Measurements from ENCODE around the gene MYH7. TPM values are rescaled to one million over a fixed set of nuclear protein-coding genes. Genes with fewer than 3 reads are reported as not detected.

Gene MYH7
- total RNA-seq, 1 experiment from 2014 or later = not detected

DNA sequence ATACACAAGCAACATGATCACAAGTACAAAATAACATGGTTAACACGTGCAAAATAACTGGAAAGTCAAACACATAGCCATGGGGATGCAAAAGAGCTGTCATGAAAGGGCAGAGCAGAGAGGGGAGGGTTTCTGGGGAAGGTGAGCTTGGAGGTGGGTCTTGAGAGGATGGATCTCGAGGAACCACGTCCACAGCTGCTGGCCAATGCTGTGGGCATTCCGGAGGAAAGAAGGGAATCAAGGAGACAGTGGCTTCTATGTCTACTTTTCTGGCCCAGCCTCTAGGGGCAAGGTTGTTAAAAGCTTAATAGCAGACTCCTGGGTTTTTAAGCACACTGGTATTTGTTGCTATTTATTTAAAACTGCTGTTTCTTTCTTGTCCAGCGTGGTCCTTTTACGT, 8.4 kb upstream of the MYH7 start:
- POLR2A ChIA-PET = no interaction called here
- intact Hi-C loops (cut with micrococcal nuclease) = no loop called here
- no peaks in the 10 kb centered on the region for H3K4me1 Mint-ChIP-seq (ENCODE audit: insufficient read depth, unreplicated experiment)
- no peaks in the 10 kb centered on the region for H3K36me3 Mint-ChIP-seq (ENCODE audit: insufficient read depth, unreplicated experiment)
- no peak overlapping the region for H3K27ac Mint-ChIP-seq (ENCODE audit: low read depth, unreplicated experiment)
- peaks cover 36% of the 10 kb centered on the region for H3K27me3 Mint-ChIP-seq (ENCODE audit: insufficient read depth, unreplicated experiment)
- TF ChIP-seq, protein P1, sequence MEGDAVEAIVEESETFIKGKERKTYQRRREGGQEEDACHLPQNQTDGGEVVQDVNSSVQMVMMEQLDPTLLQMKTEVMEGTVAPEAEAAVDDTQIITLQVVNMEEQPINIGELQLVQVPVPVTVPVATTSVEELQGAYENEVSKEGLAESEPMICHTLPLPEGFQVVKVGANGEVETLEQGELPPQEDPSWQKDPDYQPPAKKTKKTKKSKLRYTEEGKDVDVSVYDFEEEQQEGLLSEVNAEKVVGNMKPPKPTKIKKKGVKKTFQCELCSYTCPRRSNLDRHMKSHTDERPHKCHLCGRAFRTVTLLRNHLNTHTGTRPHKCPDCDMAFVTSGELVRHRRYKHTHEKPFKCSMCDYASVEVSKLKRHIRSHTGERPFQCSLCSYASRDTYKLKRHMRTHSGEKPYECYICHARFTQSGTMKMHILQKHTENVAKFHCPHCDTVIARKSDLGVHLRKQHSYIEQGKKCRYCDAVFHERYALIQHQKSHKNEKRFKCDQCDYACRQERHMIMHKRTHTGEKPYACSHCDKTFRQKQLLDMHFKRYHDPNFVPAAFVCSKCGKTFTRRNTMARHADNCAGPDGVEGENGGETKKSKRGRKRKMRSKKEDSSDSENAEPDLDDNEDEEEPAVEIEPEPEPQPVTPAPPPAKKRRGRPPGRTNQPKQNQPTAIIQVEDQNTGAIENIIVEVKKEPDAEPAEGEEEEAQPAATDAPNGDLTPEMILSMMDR (IDR thresholded peaks at IDR 0.05; ENCODE audit: unreplicated experiment) = no peak
- no peaks in the 10 kb centered on the region for H3K9me3 Mint-ChIP-seq (ENCODE audit: unreplicated experiment)
- CTCF ChIA-PET = interaction anchor here (0.9 kb wide), 1 partner anchor 23 kb away, joined by 3 read pairs; no protein-coding TSS in a partner anchor
- no peak for DNase-seq (ENCODE audit: unreplicated experiment)
- BruUV-seq (replicated peaks) = no TSS peak
- no peak overlapping the region for H3K4me3 Mint-ChIP-seq (ENCODE audit: unreplicated experiment)

DNA sequence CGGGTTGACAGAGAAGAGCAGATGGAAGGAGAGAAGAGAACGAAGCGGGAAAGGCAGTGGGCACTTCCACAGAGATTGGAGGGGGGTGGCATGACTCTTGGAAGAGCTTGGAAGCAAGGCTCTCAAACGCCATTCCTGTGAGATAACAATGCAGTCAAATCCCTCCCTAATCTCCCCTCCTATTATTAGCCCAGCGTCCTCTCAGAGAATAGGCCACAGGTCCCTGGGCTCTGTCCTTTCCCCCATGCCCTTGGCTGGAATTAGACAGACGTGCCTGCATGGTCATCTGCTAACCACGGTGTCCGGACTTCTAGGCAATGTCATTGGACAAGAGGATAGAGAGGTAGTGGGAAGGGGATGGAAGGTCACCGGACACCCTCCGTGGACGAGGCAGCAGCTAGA, 8.0 kb upstream of the MYH7 start:
- CTCF ChIA-PET = interaction anchor here (0.9 kb wide), 1 partner anchor 22 kb away, joined by 3 read pairs; no protein-coding TSS in a partner anchor
- TF ChIP-seq, protein P1 (IDR thresholded peaks at IDR 0.05; ENCODE audit: unreplicated experiment) = no peak

DNA sequence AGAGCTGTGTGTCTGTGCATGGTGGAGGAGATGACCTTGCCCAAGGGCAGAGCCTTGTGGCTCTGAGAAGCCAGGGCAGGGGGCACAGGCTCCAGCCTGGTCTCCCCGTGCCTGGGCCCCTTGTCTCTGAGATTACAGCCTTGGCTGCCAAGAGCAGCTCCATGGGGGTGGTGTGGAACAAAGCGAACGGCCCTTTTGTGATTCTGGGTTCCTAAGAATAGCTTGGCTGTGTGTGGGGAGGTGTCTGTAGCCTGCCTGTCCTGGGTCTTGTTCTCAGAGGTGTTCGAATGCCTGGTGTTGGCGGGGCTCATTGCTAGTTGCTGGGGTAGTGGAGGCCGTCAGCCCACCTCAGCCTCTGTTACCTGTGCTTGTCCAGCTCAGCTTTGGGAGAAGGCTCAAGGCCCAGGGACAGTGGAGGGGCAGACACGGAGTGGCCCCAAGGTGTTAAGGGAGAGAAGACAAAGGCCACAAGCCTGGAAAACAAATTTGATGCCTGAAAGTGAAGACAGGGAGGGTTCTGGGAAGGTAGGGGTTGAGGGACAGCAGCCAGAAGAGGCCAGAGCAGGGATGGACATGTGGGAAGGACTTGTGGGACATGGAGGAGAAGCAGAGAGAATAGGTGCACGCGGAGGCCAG, 7.4 kb upstream of the MYH7 start:
- Mint-ChIP-seq H3K4me3 (ENCODE audit: unreplicated experiment) (no peak overlapping the region), H3K27me3 (ENCODE audit: insufficient read depth, unreplicated experiment) (peaks cover 34% of the 10 kb centered on the region), H3K27ac (ENCODE audit: low read depth, unreplicated experiment) (no peak overlapping the region), H3K4me1 (ENCODE audit: insufficient read depth, unreplicated experiment) (no peaks in the 10 kb centered on the region), H3K9me3 (ENCODE audit: unreplicated experiment) (no peaks in the 10 kb centered on the region), H3K36me3 (ENCODE audit: insufficient read depth, unreplicated experiment) (no peaks in the 10 kb centered on the region)
- ChIA-PET CTCF (no interaction called here), POLR2A (no interaction called here)
- intact Hi-C loops (cut with micrococcal nuclease) = no loop called here
- DNase-seq (ENCODE audit: unreplicated experiment) = no peak
- TF ChIP-seq, protein P1 (IDR thresholded peaks at IDR 0.05; ENCODE audit: unreplicated experiment) = no peak
- no TSS peak for BruUV-seq (replicated peaks)

More for the DNA sequence above, 8.0 kb upstream of the MYH7 start:
- BruUV-seq (replicated peaks) = no TSS peak
- H3K4me1 Mint-ChIP-seq (ENCODE audit: insufficient read depth, unreplicated experiment) = no peaks in the 10 kb centered on the region
- H3K27ac Mint-ChIP-seq (ENCODE audit: low read depth, unreplicated experiment) = no peak overlapping the region
- POLR2A ChIA-PET = no interaction called here
- intact Hi-C loops (cut with micrococcal nuclease) = no loop called here
- no peak overlapping the region for H3K4me3 Mint-ChIP-seq (ENCODE audit: unreplicated experiment)
- no peaks in the 10 kb centered on the region for H3K36me3 Mint-ChIP-seq (ENCODE audit: insufficient read depth, unreplicated experiment)
- no peak for DNase-seq (ENCODE audit: unreplicated experiment)
- peaks cover 34% of the 10 kb centered on the region for H3K27me3 Mint-ChIP-seq (ENCODE audit: insufficient read depth, unreplicated experiment)
- no peaks in the 10 kb centered on the region for H3K9me3 Mint-ChIP-seq (ENCODE audit: unreplicated experiment)

DNA sequence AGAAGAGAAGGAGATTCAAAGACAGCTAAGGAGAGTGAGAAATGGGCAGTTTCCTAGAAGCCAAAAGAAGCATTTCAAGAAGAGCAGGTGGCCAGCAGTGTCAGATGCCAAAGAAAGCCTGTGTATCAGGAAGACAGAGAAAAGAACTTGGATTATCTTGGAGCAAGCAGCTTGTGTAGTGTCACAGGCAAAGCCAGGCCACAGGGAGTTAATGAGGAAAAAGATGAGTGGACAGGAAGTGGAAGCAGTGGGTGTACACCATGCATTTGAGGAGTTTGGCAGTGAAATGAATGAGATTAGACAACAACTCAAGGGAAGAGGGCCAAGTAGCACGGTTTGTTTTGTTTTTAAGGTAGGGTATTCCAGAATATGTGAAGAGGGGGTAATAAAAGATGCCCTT, 5.6 kb upstream of the MYH7 start:
- POLR2A ChIA-PET = no interaction called here
- DNase-seq (ENCODE audit: unreplicated experiment) = no peak
- TF ChIP-seq, protein P1 (IDR thresholded peaks at IDR 0.05; ENCODE audit: unreplicated experiment) = no peak
- H3K27me3 Mint-ChIP-seq (ENCODE audit: insufficient read depth, unreplicated experiment) = peaks cover 34% of the 10 kb centered on the region
- CTCF ChIA-PET = no interaction called here
- H3K9me3 Mint-ChIP-seq (ENCODE audit: unreplicated experiment) = no peaks in the 10 kb centered on the region
- H3K4me3 Mint-ChIP-seq (ENCODE audit: unreplicated experiment) = no peak overlapping the region
- BruUV-seq (replicated peaks) = no TSS peak
- intact Hi-C loops (cut with micrococcal nuclease) = no loop called here
- no peak overlapping the region for H3K27ac Mint-ChIP-seq (ENCODE audit: low read depth, unreplicated experiment)
- no peaks in the 10 kb centered on the region for H3K4me1 Mint-ChIP-seq (ENCODE audit: insufficient read depth, unreplicated experiment)
- no peaks in the 10 kb centered on the region for H3K36me3 Mint-ChIP-seq (ENCODE audit: insufficient read depth, unreplicated experiment)
